NCI-H2196 (cell line): ENCODE results near the gene RASSF8.

ENCODE experiments used
- DNase-seq: peaks from one replicate; lab custom pipeline; 2025; ENCODE audit not compliant: unreplicated experiment; lab: John Stamatoyannopoulos, UW

Gene RASSF8

GRCh38 chr12:26100666-26101349, 142.3 kb downstream of the RASSF8 start:
- no peak for DNase-seq

GRCh38 chr12:26101350-26101734, 142.9 kb downstream of the RASSF8 start:
- peak; percentile 98 for DNase-seq

GRCh38 chr12:26101763-26102162, 143.3 kb downstream of the RASSF8 start:
- no peak for DNase-seq

GRCh38 chr12:26102953-26103352, 144.5 kb downstream of the RASSF8 start:
- DNase-seq, result no peak

GRCh38 chr12:26106347-26106746, 147.9 kb downstream of the RASSF8 start:
- no peak for DNase-seq

GRCh38 chr12:26108915-26109314, 150.4 kb downstream of the RASSF8 start:
- DNase-seq, result no peak

- DNase-seq, result peak; percentile 35
Measured at GRCh38 chr12:26109343-26109881, 150.9 kb downstream of the RASSF8 start.

GRCh38 chr12:26112232-26112631, 153.8 kb downstream of the RASSF8 start:
- DNase-seq, result no peak

- peak; percentile 59 for DNase-seq
Measured at GRCh38 chr12:26112703-26113147, 154.2 kb downstream of the RASSF8 start.

- DNase-seq, result peak; percentile 83
Measured at GRCh38 chr12:26113181-26113654, 154.7 kb downstream of the RASSF8 start.

- DNase-seq, result peak; percentile 99
Measured at GRCh38 chr12:26113853-26114719, 155.6 kb downstream of the RASSF8 start.

GRCh38 chr12:26114720-26115401, 156.4 kb downstream of the RASSF8 start:
- DNase-seq, result no peak

- DNase-seq, result no peak
Measured at GRCh38 chr12:26116829-26117715, 158.6 kb downstream of the RASSF8 start.

GRCh38 chr12:26118308-26118707, 159.8 kb downstream of the RASSF8 start:
- no peak for DNase-seq

- DNase-seq, result peak; percentile 80
Measured at GRCh38 chr12:26119391-26119989, 161.0 kb downstream of the RASSF8 start.

- no peak for DNase-seq
Measured at GRCh38 chr12:26120561-26121274, 162.2 kb downstream of the RASSF8 start.

GRCh38 chr12:26121323-26122060, 163.0 kb downstream of the RASSF8 start:
- no peak for DNase-seq

GRCh38 chr12:26122061-26122680, 163.7 kb downstream of the RASSF8 start:
- DNase-seq, result no peak
